Subcutaneous adipose tissue (tissue), 4 donors: ENCODE results near the gene R3HDM1. TPM values are rescaled to one million over a fixed set of nuclear protein-coding genes. Genes with fewer than 3 reads are reported as not detected.

Experiments
- total RNA-seq, 4 donors: library from RNA; depleted of rRNA; stranded (reverse); fragments of >200 nt; gene quantifications; one replicate each; pipeline ENCODE4 v1.1.0, GENCODE V29; 2016
- TF ChIP-seq, protein P1 (sequence below): fragments of 450-650 bp; IDR thresholded peaks from one replicate; pipeline ENCODE4 v1.5.1; 2016; ENCODE audit warnings: low read depth, mild to moderate bottlenecking, control low read depth, antibody characterized with exemption, moderate library complexity

Gene R3HDM1
- total RNA-seq, 4 donors from 2014 or later: 12.3 to 23.0 (median 18.1) TPM

DNA sequence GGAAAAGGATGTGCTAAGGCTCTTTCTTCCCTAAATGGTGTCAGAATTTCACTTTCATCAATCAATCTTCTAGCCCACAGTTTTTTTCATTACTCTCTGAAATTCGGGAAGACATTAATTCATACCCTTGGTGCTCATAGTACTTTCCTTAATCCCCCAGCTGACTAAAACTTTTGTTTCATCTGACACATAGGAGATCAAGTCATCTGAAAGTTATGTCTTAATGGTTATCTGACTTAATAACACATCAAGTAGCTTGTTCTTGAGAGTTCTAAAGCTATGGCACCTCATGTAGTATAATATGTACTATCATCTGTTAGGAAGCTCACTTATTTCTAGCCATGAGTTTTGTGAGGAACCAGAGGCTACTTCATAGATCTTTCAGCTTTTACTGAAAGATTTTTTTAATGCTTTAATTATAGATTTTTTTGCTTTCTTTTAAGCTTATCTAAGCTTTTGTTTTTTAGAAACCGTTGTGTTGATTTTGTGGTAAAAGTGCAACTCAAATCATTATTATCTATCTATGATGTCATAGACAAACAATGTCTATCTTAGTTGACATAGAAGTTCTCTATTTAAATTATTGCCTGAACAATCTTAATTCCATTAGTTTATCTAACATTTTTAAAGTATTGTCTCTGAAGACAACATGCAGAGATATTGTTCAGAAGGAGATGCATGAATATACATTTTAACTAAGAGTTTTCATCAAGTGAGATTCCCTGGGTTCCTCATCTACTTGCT lies 116.7 kb downstream of the R3HDM1 start:
- TF ChIP-seq, protein P1, sequence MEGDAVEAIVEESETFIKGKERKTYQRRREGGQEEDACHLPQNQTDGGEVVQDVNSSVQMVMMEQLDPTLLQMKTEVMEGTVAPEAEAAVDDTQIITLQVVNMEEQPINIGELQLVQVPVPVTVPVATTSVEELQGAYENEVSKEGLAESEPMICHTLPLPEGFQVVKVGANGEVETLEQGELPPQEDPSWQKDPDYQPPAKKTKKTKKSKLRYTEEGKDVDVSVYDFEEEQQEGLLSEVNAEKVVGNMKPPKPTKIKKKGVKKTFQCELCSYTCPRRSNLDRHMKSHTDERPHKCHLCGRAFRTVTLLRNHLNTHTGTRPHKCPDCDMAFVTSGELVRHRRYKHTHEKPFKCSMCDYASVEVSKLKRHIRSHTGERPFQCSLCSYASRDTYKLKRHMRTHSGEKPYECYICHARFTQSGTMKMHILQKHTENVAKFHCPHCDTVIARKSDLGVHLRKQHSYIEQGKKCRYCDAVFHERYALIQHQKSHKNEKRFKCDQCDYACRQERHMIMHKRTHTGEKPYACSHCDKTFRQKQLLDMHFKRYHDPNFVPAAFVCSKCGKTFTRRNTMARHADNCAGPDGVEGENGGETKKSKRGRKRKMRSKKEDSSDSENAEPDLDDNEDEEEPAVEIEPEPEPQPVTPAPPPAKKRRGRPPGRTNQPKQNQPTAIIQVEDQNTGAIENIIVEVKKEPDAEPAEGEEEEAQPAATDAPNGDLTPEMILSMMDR: no peak

DNA sequence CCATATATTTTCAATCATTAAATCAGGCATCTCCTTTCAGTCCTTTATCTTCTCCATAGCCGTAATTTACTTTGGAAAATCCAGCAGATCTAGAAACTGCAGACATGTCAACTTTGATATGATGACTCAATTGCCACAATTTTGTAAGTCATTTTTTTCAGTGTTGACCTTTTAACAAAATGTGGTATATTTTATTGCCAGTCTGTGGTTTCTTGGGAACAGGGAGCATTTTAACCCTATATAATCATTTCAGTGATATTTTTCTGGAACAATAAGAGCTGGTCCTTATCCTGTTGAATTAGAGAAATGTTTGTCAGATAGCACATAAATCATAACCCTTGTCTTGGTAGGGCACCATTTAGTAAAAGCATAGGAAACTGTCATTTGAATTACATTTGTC lies 119.4 kb downstream of the R3HDM1 start:
- TF ChIP-seq, protein P1: no peak

DNA sequence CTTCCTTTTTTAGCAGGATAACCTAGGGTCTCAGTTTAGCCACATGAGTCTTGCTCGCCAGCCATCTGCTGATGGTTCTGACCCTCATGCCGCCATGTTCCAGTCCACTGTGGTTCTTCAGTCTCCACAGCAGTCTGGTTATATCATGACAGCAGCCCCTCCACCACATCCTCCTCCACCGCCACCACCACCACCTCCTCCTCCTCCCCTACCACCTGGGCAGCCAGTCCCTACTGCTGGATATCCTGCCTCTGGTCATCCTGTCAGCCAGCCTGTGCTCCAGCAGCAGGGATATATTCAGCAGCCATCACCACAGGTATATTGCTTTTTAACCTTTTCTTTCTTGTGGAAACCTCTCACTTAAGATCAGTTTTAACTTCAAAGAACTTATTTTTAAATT lies 120.4 kb downstream of the R3HDM1 start:
- TF ChIP-seq, protein P1: no peak

DNA sequence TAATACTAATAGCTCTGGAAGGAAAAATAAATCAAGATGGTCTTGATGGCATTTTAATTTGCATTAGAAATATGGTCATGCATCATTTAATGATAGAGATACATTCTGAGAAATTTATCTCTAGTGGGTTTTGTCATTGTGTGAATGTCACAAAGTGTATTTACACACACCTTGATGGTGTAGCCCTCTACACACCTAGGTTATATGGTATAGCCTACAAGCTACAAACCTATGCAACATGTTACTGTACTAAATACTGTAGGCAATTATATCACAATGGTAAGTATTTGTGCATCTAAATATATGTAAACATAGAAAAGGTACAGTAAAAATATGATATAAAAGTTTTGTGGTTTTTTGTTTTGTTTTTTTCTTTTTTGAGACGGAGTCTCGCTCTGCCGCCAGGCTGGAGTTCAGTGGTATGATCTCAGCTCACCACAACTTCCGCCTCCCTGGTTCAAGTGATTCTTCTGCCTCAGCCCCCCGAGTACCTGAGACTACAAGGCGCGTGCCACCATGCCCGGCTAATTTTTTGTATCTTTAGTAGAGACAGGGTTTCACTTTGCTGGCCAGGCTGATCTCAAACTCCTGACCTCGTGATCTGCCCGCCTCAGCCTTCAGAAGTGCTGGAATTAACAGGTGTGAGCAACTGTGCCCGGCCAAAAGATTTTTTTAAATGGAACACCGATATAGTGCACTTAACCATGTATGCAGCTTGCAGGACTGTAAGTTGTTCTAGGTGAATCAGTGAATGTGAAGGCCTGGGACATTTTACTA lies 126.7 kb downstream of the R3HDM1 start:
- TF ChIP-seq, protein P1: no peak

DNA sequence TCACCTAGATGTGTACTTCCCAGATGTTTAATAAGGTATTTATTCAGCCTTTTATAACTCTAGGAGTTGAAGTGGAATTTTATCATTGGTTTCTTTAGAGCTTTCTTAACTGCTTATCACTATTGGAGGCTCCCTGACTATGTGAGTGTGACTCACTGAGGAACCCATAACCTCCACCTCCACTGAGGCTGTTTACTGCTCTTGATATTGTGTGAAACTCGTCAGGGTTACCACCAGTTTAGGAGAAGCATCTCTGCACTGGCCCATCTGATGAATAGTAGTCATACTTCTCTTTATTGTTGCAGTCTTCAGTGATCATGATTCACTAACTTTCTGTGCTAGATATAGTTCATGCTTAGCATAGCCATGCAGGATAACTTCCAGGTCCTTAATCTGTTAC lies 130.8 kb downstream of the R3HDM1 start:
- TF ChIP-seq, protein P1: no peak

DNA sequence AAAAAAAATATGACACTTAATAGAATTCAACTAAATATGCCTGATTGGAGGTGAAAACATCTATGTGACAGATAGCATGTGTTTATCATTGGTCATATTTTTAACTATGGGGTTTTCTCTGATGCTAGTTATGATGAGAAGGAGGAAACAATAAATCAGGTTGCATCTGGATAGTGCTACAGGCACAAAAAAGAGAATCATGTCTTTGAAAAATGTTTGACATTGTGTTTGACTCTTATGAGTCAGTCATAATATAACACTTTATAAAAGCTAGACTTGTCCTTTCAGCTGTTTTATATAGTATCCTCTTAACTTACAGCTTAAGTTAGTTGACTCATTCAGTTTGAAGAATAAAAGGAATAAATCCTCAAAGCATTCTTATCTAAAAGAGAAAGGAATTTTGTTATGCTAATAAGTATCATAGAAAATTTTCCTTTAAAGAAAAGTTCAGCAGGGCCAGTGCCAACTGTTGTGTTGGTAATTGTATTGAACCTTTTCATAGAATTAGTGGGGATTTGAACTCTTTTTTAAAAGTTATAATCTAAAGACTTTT lies 131.9 kb downstream of the R3HDM1 start:
- TF ChIP-seq, protein P1: no peak

DNA sequence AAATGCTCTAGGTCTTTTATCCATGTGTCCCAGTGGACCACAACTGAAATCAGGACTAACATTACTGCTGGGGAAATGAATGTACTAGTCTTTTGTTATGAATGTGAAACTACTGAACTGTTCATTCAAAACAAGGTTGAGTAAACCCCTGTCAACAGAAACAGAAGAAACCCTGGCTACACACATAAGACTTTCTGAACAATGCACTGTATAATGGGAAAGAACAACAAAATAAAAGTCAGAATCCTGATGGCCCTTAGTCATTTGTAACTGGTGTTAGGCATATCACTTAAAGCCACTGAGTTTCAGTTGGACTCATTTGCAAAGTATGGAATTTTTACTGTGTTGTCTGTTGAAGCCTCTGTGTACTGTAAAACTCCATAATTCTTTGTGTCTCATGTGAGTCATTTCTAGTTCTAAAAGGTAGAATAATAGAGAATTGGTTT lies 133.4 kb downstream of the R3HDM1 start:
- TF ChIP-seq, protein P1: no peak
